Measurements from ENCODE around the gene IL10RB. TPM values are rescaled to one million over a fixed set of nuclear protein-coding genes. Genes with fewer than 3 reads are reported as not detected.
"Not testable (repeated sequence)": the region's sequence is repeated elsewhere in the genome, so short reads cannot be mapped to it uniquely, and the experiment has no call there.

IL10RB gene
- polyA plus RNA-seq, 3 donors: 29.5 to 34.0 (median 32.8) TPM

- DNase-seq (ENCODE audit: low read depth in 3 of 3, low spot score in 2 of 3): no peak
Measured at GRCh38 chr21:33296156-33296555, 30.0 kb downstream of the IL10RB start.

GRCh38 chr21:33299181-33299752 is 33.1 kb downstream of the IL10RB start:
- DNase-seq (ENCODE audit: low read depth in 3 of 3, low spot score in 2 of 3): no peak

- no peak for DNase-seq (ENCODE audit: low read depth in 3 of 3, low spot score in 2 of 3)
Measured at GRCh38 chr21:33300701-33301631, 34.8 kb downstream of the IL10RB start.

- DNase-seq (ENCODE audit: low read depth in 3 of 3, low spot score in 2 of 3): no peak
Measured at GRCh38 chr21:33301632-33302002, 35.5 kb downstream of the IL10RB start.

- DNase-seq (ENCODE audit: low read depth in 3 of 3, low spot score in 2 of 3): no peak
Measured at GRCh38 chr21:33302055-33302454, 35.9 kb downstream of the IL10RB start.

- DNase-seq (ENCODE audit: low read depth in 3 of 3, low spot score in 2 of 3): no peak
Measured at GRCh38 chr21:33302796-33303195, 36.6 kb downstream of the IL10RB start.

- DNase-seq (ENCODE audit: low read depth in 3 of 3, low spot score in 2 of 3): no peak
Measured at GRCh38 chr21:33305344-33305671, 39.1 kb downstream of the IL10RB start.

- DNase-seq (ENCODE audit: low read depth in 3 of 3, low spot score in 2 of 3): no peak
Measured at GRCh38 chr21:33305938-33306337, 39.8 kb downstream of the IL10RB start.

GRCh38 chr21:33308586-33309490 is 42.7 kb downstream of the IL10RB start:
- DNase-seq (ENCODE audit: low read depth in 3 of 3, low spot score in 2 of 3): no peak

- DNase-seq (ENCODE audit: low read depth in 3 of 3, low spot score in 2 of 3): no peak
Measured at GRCh38 chr21:33309778-33310177, 43.6 kb downstream of the IL10RB start.

- DNase-seq (ENCODE audit: low read depth in 3 of 3, low spot score in 2 of 3): no peak
Measured at GRCh38 chr21:33312121-33312520, 46.0 kb downstream of the IL10RB start.

GRCh38 chr21:33313183-33313582 is 47.0 kb downstream of the IL10RB start:
- no peak for DNase-seq (ENCODE audit: low read depth in 3 of 3, low spot score in 2 of 3)

- DNase-seq (ENCODE audit: low read depth in 3 of 3, low spot score in 2 of 3): no peak
Measured at GRCh38 chr21:33313611-33314010, 47.4 kb downstream of the IL10RB start.

GRCh38 chr21:33314111-33314510 is 47.9 kb downstream of the IL10RB start:
- DNase-seq (ENCODE audit: low read depth in 3 of 3, low spot score in 2 of 3): no peak

- DNase-seq (ENCODE audit: low read depth in 3 of 3, low spot score in 2 of 3): no peak
Measured at GRCh38 chr21:33315946-33316710, 50.0 kb downstream of the IL10RB start.

GRCh38 chr21:33317145-33317544 is 51.0 kb downstream of the IL10RB start:
- DNase-seq (ENCODE audit: low read depth in 3 of 3, low spot score in 2 of 3): no peak

GRCh38 chr21:33317786-33318486 is 51.8 kb downstream of the IL10RB start:
- no peak for DNase-seq (ENCODE audit: low read depth in 3 of 3, low spot score in 2 of 3)

- DNase-seq (ENCODE audit: low read depth in 3 of 3, low spot score in 2 of 3): not testable (repeated sequence)
Measured at GRCh38 chr21:33321005-33321404, 54.8 kb downstream of the IL10RB start.

GRCh38 chr21:33323610-33324009 is 57.4 kb downstream of the IL10RB start:
- DNase-seq (ENCODE audit: low read depth in 3 of 3, low spot score in 2 of 3): not testable (repeated sequence)

All from right renal cortex interstitium (tissue), 3 donors.